ENCODE data around the gene IPCEF1.

The IPCEF1 gene

GRCh38 chr6:154170106-154170505, 186.5 kb downstream of the IPCEF1 start:
- in situ Hi-C loops (cut with HindIII; ENCODE audit: low sequenced_read_pairs) = no loop called here

- in situ Hi-C loops (cut with HindIII; ENCODE audit: low sequenced_read_pairs) = no loop called here
Measured at GRCh38 chr6:154169193-154169847, 187.3 kb downstream of the IPCEF1 start.

DNA sequence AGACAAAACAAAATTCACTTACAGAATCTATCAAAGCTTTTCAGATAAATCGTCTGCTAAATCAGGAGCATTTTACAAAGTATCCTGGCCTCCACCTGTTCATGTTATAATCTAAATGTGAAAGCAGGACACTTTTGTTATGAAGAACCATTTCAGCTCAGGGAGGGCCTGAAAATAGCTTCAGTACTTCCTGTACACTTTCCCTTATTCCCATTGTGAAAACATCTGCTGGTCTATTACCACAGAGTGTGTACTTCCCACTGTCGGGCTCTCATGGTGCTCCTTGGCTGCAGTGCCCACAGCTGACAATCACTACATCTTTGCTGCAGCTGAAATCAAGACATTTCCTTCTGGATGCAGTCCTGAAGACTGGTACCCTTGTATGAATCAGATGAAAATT, 189.5 kb downstream of the IPCEF1 start:
- in situ Hi-C loops (cut with HindIII; ENCODE audit: low sequenced_read_pairs) = no loop called here

GRCh38 chr6:154166140-154166539, 190.5 kb downstream of the IPCEF1 start:
- in situ Hi-C loops (cut with HindIII; ENCODE audit: low sequenced_read_pairs) = no loop called here

- in situ Hi-C loops (cut with HindIII; ENCODE audit: low sequenced_read_pairs) = no loop called here
Measured at GRCh38 chr6:154165478-154165877, 191.1 kb downstream of the IPCEF1 start.

GRCh38 chr6:154164397-154164796, 192.2 kb downstream of the IPCEF1 start:
- in situ Hi-C loops (cut with HindIII; ENCODE audit: low sequenced_read_pairs) = no loop called here

DNA sequence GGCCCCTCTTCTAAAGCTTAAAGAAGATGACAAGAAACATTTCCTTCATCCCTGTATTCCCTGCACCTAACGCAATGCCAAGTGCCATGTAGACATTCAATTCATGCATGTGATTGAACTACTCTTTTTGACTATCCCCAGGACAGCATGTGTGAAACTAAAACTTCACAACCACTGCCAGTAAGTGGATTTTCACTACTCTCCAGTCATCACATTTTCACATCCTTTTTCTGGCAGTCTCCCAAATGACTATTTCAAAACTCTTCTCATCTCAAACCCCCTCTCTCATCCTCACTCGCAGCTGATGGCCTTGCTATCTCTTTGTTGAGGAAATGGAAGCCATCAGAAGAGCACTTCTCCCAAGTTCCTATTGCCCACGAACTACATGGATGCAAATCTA, 194.9 kb downstream of the IPCEF1 start:
- in situ Hi-C loops (cut with HindIII; ENCODE audit: low sequenced_read_pairs) = no loop called here

- in situ Hi-C loops (cut with HindIII; ENCODE audit: low sequenced_read_pairs) = loop anchor here (10.0 kb wide), 1 partner anchor 496 kb away; no protein-coding TSS in a partner anchor
Measured at GRCh38 chr6:154159126-154159525, 197.5 kb downstream of the IPCEF1 start.

- in situ Hi-C loops (cut with HindIII; ENCODE audit: low sequenced_read_pairs) = loop anchor here (10.0 kb wide), 1 partner anchor 497 kb away; no protein-coding TSS in a partner anchor
Measured at GRCh38 chr6:154157706-154158105, 198.9 kb downstream of the IPCEF1 start.

DNA sequence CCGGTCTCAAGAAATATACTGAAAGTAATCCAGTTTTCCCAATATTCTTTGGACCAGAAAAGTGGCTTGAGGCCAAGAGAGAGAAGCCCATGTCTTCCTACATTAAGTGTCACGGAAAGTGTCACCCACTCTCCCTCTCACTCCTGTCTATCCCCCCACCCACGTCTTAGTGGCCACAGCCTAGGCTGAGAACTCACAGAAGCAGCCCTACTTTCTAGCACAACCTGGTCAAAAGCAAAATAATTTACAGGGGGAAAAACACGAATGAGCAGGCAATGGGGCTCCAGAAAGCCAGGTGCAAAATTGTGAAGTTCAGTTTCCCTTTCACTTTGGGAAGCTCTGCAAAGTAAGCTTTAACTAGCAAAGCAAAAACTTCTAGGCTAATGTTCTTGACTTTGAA, 199.5 kb downstream of the IPCEF1 start:
- in situ Hi-C loops (cut with HindIII; ENCODE audit: low sequenced_read_pairs) = loop anchor here (10.0 kb wide), 1 partner anchor 498 kb away; no protein-coding TSS in a partner anchor

GRCh38 chr6:154156135-154156896, 200.3 kb downstream of the IPCEF1 start:
- in situ Hi-C loops (cut with HindIII; ENCODE audit: low sequenced_read_pairs) = loop anchor here (10.0 kb wide), 1 partner anchor 498 kb away; no protein-coding TSS in a partner anchor

GRCh38 chr6:154154389-154154967, 202.1 kb downstream of the IPCEF1 start:
- in situ Hi-C loops (cut with HindIII; ENCODE audit: low sequenced_read_pairs) = loop anchor here (10.0 kb wide), 1 partner anchor 500 kb away; no protein-coding TSS in a partner anchor

DNA sequence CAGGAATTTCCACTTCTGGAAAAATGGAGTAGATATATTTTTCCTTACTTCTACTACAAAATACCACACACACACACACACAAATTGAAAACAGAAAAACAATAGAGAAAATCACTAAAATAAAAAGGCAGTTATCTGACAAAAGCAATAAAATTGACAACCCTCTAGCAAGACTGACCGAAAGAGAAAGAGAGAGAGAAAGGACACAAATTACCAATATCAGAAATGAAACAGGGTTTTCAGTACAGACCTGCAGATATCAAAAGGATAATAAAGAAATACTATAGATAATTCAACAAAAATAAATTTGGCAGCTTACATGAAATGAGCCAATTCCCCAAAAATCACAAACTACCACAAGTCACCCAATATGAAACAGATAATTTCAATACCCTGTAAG, 212.8 kb downstream of the IPCEF1 start:
- in situ Hi-C loops (cut with HindIII; ENCODE audit: low sequenced_read_pairs) = no loop called here

DNA sequence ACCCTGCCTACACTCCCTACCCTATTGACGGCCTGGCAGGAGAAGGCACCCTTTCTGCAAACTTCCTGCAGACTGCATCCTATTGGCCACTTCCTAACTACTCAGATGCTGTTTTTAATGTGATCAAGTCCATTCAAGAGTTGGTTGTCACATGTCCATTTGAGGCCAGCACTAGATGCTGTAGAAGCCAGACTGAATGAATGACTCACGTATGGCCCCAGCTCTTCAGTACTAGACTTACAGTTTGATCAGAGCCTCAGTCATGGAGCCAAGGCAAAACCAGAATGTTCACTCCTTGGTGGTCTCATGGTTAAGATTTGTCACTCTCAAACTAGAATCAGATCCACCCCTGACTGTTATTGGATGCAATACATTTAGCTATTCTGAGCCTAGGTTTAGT, 215.9 kb downstream of the IPCEF1 start:
- in situ Hi-C loops (cut with HindIII; ENCODE audit: low sequenced_read_pairs) = no loop called here

DNA sequence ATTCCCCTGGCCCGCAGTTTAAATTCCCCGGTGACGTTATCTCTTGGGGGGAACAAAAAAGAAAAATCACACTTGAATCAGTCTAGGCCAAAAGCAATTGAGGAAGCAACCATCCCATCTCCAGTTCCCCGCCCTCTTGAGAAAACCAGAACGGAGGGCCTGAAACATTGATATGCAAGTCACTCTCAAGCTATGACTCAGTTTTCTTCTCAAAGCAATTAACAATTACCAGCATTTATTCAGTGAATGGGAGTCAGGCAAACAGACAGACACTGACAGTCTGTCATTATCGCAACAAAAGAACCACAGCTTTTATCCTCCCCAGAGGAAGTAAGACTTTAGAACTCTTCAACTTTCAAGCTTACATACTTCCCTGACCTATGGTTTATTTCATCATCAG, 216.7 kb downstream of the IPCEF1 start:
- in situ Hi-C loops (cut with HindIII; ENCODE audit: low sequenced_read_pairs) = no loop called here

GRCh38 chr6:154138793-154139192, 217.8 kb downstream of the IPCEF1 start:
- in situ Hi-C loops (cut with HindIII; ENCODE audit: low sequenced_read_pairs) = no loop called here

DNA sequence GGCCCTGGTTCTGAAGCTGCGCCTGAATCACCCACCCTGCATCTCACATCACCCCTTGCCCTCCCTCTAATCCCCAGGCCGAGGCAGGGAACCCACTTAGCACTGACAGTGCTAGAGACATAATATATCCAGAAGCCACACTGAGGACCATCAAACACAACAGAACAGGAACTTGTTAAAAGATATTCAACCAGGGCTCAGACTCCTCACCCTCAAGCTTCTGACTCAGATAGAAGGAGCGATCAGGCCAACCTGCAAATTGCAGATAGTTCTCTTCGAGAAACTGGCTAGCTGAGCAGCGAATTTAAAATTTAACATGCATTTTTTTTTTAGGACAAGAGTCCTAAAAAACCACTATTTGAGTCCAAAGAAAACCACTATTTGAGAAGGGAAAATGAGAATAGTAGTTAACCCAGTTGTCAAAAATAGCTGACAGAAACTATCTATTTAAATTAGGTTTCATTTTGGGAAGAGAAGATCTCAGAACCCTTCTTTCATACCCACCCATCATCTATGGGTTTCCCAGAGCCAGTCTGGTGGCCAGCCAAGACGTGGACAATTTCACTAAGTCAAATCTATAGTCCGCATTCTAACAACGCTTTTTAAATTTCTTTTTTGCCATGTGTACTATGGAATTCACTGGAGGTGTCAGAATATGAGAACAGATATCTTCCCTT, 222.0 kb downstream of the IPCEF1 start:
- in situ Hi-C loops (cut with HindIII; ENCODE audit: low sequenced_read_pairs) = no loop called here

GRCh38 chr6:154127657-154128056, 228.9 kb downstream of the IPCEF1 start:
- in situ Hi-C loops (cut with HindIII; ENCODE audit: low sequenced_read_pairs) = no loop called here

- in situ Hi-C loops (cut with HindIII; ENCODE audit: low sequenced_read_pairs) = no loop called here
Measured at GRCh38 chr6:154125421-154125820, 231.2 kb downstream of the IPCEF1 start.

DNA sequence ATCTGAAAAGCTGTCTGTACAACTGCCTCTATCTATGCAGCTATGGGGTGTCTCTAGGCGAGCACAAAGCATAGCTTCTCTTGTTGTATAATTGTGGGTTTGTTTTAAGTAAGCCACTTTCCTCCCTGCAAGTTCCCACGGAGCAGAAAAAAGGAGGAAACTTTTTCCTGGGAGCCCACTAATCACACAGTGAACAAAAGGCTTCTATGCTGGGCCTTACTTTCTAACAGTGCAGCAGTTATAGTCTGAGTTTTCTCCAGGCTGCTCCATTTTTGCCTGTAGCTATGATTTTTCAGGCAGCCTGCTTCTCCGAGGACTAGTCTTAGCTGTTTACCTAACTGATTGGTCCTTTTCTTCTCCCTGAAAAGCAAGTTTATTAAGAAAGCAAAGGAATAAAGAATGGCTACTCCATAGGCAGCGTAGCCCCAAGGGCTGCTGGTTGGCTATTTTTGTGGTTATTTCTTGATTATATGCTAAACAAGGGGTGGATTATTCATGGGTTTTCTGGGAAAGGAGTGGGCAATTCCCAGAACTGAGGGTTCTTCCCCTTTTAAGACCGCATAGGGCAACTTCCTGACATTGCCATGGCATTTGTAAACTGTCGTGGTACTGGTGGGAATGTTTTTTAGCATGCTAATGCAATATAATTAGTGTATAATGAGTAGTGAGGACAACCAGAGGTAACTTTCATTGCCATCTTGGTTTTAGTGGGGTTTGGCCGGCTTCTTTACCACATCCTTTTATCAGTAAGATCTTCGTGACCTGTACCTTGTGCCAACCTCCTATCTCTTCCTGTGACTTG, 233.2 kb downstream of the IPCEF1 start:
- in situ Hi-C loops (cut with HindIII; ENCODE audit: low sequenced_read_pairs) = no loop called here

Measured in endothelial cell of hepatic sinusoid (primary cell).